GM21360 (cell line): ENCODE data around the gene CCT3.

ENCODE experiments used
- ATAC-seq: cut with Tn5 transposase; IDR thresholded peaks from one replicate; pipeline ENCODE4 v1.9.1; 2021; ENCODE audit warnings: mild to moderate bottlenecking, moderate library complexity; ENCODE audit not compliant: unreplicated experiment

Gene CCT3

DNA sequence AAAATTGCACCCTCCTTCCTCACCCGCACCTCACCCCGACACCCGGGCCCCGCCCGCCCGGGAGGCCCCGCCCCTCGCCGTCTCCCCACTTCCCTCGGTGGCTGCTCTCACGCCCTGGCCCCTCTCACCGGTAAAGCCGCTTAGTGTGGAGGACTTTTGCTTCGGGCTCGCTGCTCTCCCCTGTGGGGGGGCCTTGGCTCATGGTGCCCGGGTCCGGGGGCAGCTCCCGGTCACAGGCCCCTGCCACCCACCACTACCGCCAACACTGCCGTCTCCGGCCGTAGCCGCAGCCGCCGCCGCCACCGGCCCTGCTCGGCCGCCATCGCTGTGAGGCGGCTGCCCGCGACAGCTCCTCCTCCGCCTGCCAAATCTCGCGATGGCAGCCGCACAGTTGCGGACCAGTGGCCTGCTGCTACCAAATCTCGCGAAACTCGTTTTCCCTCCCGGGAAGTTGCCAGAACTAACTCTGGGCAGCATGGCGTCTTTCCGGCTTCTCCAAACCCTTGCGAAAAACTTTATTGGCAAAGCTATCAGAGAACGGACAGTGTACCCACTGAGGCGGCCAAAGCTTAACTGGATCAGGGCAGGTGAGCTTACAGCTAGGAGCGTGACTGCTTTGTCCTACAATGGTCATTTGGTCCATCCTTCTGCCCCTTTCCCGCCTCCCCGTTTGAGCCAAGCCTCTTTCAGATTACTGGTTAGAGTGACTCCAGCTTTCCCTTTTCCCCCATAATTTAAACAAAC lies 55.4 kb downstream of the CCT3 start, which contains the start of gene SMG5:
TSS of gene SMG5 (minus strand) at position 347 of the 744 bp plus-strand sequence. CDS start at position 202, 145 bp downstream.
- ATAC-seq: peak; percentile 84

DNA sequence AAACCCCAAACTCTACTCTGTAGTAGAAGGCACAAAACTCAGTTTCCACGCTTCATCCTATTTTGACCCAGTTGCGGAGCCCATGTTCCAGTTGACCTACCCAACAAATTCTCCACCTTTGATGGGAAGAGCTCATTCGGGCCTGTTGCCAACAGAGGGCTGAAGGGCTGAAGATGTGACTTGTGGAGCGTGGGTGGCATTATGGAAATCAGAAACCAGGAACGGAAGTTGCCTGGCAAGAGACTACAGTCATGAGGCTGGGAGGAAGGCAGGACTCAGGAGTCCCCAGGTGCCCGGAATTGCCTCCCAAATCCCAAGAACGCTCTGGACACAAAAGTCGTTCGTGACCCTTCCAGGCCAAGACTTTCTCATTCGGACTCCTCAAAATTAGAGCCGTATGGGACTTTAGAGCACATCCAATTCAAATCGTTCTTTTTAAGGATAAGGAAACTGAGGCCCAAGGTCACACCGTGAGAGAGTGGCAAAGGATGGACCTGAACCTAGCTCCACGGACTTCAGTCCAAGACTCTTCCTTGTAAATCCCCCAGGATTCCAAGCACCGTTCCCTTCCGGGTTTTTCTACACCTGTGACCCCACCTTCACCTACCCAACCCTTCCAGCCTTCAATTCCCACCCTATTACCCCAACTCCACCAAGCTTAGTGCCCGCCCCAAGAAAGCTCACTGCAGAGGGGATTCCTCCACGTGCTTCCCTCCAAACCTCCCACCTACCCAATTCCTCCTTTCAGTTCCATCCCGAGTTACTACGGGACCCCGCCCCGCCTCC lies 56.2 kb downstream of the CCT3 start:
- ATAC-seq: peak; percentile 8

DNA sequence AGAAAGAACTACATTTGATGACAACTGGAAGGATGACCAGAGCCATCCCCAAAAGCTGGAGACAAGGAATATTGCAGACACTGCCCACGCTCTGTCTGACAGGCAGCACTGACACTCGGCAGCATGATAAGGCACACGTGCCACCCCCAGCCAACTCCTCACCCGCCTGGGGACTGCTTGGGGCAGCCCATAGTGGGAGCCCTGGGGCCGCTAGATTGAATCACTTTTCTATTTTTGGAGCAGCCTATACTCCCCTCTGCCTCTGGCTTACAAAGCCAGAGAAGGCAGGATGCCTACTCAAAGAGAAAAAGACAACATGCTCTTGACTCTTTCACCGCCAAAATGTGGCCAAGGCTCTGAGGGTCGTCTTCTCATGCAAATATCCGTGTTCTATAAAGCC lies 56.8 kb downstream of the CCT3 start:
- ATAC-seq: peak; percentile 45

GRCh38 chr1:156279837-156280236 lies 58.3 kb downstream of the CCT3 start:
- no peak for ATAC-seq

GRCh38 chr1:156276966-156277381 lies 61.1 kb downstream of the CCT3 start:
- no peak for ATAC-seq

- ATAC-seq: no peak
Measured at GRCh38 chr1:156276532-156276931, 61.6 kb downstream of the CCT3 start.

- ATAC-seq: no peak
Measured at GRCh38 chr1:156270314-156270713, 67.8 kb downstream of the CCT3 start.

GRCh38 chr1:156268336-156268735 lies 69.8 kb downstream of the CCT3 start:
- no peak for ATAC-seq

DNA sequence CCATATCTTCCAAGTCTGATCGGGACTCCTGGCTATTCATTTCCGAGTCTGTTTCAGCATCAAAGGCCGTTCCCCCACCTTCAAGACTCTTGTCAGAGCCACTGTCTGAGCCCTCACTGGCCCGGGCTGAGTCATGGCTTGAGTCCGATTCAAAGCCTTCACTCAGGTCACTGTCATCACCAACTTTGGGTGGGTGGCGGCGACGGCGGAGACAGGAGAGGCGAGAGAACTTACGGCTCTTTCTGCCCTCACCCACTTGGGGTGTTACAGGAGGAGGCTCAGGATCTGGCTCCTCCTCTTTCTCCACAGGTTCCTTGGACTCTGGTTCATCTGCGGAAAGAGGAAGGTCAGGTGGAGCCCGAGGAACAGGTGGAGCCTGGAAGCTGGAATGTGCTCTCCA lies 72.0 kb downstream of the CCT3 start:
- no peak for ATAC-seq

DNA sequence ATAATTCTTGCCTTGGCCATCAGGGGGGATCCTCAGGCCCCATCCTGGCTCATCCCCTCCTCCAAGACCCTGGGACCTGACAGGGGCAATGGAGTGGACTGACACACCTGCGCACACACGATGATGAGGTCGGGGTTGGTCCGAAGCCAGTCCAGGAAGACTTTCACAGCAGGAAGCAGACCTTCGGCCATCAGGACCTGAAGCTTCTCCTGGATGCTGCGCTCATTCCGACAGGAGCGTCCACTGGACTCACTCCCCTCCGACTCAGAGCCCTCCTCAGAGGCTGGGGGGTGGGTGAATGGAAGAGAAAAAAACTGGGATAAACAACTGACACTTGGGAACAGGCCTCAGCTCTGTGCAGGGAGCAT lies 74.8 kb downstream of the CCT3 start:
- ATAC-seq: no peak

- no peak for ATAC-seq
Measured at GRCh38 chr1:156262461-156263287, 75.4 kb downstream of the CCT3 start.

GRCh38 chr1:156260896-156261295 lies 77.2 kb downstream of the CCT3 start:
- no peak for ATAC-seq

DNA sequence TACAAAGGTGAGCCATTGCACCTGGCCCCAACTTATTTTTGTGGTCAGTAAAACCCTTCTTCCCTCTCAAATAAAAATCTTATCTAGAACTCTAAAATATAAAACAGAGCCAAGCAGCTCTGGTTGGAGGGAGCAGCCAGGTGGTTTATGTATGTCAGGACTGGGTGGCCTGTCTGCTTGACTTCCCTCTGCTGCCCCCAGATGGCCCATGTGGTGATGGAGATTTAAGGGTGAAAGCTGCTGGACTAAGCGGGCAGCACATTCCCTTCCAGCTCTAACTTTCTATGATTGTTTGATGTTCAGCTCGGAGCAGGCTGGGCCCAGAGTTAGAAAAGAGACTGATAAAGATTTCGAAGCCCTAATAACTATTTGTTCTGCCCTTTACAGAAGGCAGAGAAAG lies 78.3 kb downstream of the CCT3 start:
- no peak for ATAC-seq
